WTC11 (cell line): Measurements from ENCODE around the gene KIAA1586. TPM values are rescaled to one million over a fixed set of nuclear protein-coding genes. Genes with fewer than 3 reads are reported as not detected.

Experiments
- ATAC-seq: fragments of 200-7000 bp; cut with Tn5 transposase; 2 replicates; pipeline ENCODE4 v1.10.0; 2021; ENCODE audit warnings: mild to moderate bottlenecking, moderate library complexity
- CTCF ChIA-PET: fragments of 300-600 bp; sonication (Branson Sonifier 250); formaldehyde crosslinking; loops from one replicate; lab custom pipeline; 2021; ENCODE audit warnings: antibody characterized with exemption; lab: Charles Lee
- POLR2A ChIA-PET: fragments of 350-600 bp; sonication (Branson Sonifier 250); formaldehyde crosslinking; loops from one replicate; lab custom pipeline; 2021; ENCODE audit warnings: antibody characterized with exemption; lab: Charles Lee
- DNase-seq: peaks from one replicate; pipeline ENCODE4 v3.0.0; 2021; ENCODE audit warnings: low spot score
- H3K27ac Mint-ChIP-seq: 2 replicates; pipeline ENCODE4 v1.8.0; 2021; ENCODE audit warnings: mixed read lengths
- H3K27me3 Mint-ChIP-seq: 2 replicates; pipeline ENCODE4 v1.8.0; 2021; ENCODE audit warnings: low read depth, mild to moderate bottlenecking, moderate library complexity, mixed read lengths
- H3K36me3 Mint-ChIP-seq: 2 replicates; pipeline ENCODE4 v1.8.0; 2021; ENCODE audit warnings: mixed read lengths
- H3K4me1 Mint-ChIP-seq: 2 replicates; pipeline ENCODE4 v1.8.0; 2022; ENCODE audit warnings: mixed read lengths
- H3K4me3 Mint-ChIP-seq: 2 replicates; pipeline ENCODE4 v1.8.0; 2021; ENCODE audit warnings: mild to moderate bottlenecking, moderate library complexity, mixed read lengths
- H3K9me3 Mint-ChIP-seq: 2 replicates; pipeline ENCODE4 v1.8.0; 2021; ENCODE audit warnings: mixed read lengths
- EMX1 ChIP-seq: fragments of 250-450 bp; sonication (Bioruptor Pico); IDR thresholded peaks from 2 replicates; pipeline ENCODE4 v1.8.0; 2021; ENCODE audit warnings: mild to moderate bottlenecking
- FOXJ3 ChIP-seq: sonication (generic); formaldehyde crosslinking; IDR thresholded peaks from 2 replicates; pipeline ENCODE4 v1.9.0; 2021; ENCODE audit warnings: missing genetic modification reagents, mild to moderate bottlenecking, borderline replicate concordance
- FOXK1 ChIP-seq: sonication (generic); formaldehyde crosslinking; IDR thresholded peaks from 2 replicates; pipeline ENCODE4 v1.8.0; 2022; ENCODE audit warnings: mild to moderate bottlenecking, moderate library complexity, missing genetic modification reagents
- NFE2L1 ChIP-seq: sonication (generic); formaldehyde crosslinking; IDR thresholded peaks from 2 replicates; pipeline ENCODE4 v1.8.1; 2023; ENCODE audit warnings: missing genetic modification reagents
- NR2C2 ChIP-seq: sonication (generic); formaldehyde crosslinking; IDR thresholded peaks from 2 replicates; pipeline ENCODE4 v1.8.0; 2022; ENCODE audit warnings: mild to moderate bottlenecking, missing genetic modification reagents
- NR3C1 ChIP-seq: sonication (generic); formaldehyde crosslinking; conservative IDR thresholded peaks from 2 replicates; pipeline ENCODE4 v1.8.1; 2023; ENCODE audit warnings: low read depth, mild to moderate bottlenecking, missing genetic modification reagents
- SP1 ChIP-seq: sonication (generic); formaldehyde crosslinking; conservative IDR thresholded peaks from 2 replicates; pipeline ENCODE4 v1.8.1; 2022; ENCODE audit warnings: missing genetic modification reagents
- TCF7 ChIP-seq: sonication (generic); formaldehyde crosslinking; IDR thresholded peaks from 2 replicates; pipeline ENCODE4 v1.8.0; 2022; ENCODE audit warnings: mild to moderate bottlenecking, low read depth, missing genetic modification reagents, moderate library complexity
- ZNF121 ChIP-seq: sonication (generic); formaldehyde crosslinking; IDR thresholded peaks from 2 replicates; pipeline ENCODE4 v1.8.0; 2023; ENCODE audit warnings: missing genetic modification reagents
- ZNF396 ChIP-seq: fragments of 250-450 bp; sonication (Bioruptor Pico); IDR thresholded peaks from 2 replicates; pipeline ENCODE4 v1.8.0; 2021; ENCODE audit warnings: mild to moderate bottlenecking, moderate library complexity, borderline replicate concordance
- ZNF423 ChIP-seq: fragments of 250-450 bp; sonication (Bioruptor Pico); IDR thresholded peaks from 2 replicates; pipeline ENCODE4 v2.1.2; 2022; ENCODE audit warnings: mild to moderate bottlenecking, moderate library complexity
- total RNA-seq: library from RNA; stranded (reverse); gene quantifications from 3 replicates; pipeline ENCODE4 v1.2.3, GENCODE V29; 2021
- TF ChIP-seq, protein P1 (sequence below): sonication (generic); formaldehyde crosslinking; IDR thresholded peaks from 2 replicates; pipeline ENCODE4 v1.8.1; 2023; ENCODE audit warnings: mild to moderate bottlenecking, missing genetic modification reagents, moderate library complexity
- TF ChIP-seq, protein P2 (sequence below): fragments of 200-600 bp; IDR thresholded peaks from 2 replicates; pipeline ENCODE4 v1.8.0; 2022; ENCODE audit warnings: antibody characterized with exemption
- TF ChIP-seq, protein P3 (sequence below): sonication (generic); formaldehyde crosslinking; IDR thresholded peaks from 2 replicates; pipeline ENCODE4 v1.8.0; 2023; ENCODE audit warnings: mild to moderate bottlenecking, missing genetic modification reagents
- TF ChIP-seq, protein P4 (sequence below): fragments of 250-450 bp; sonication (Bioruptor Pico); IDR thresholded peaks from 2 replicates; pipeline ENCODE4 v2.1.2; 2022; ENCODE audit warnings: mild to moderate bottlenecking, moderate library complexity
- TF ChIP-seq, protein P5 (sequence below): sonication (generic); formaldehyde crosslinking; IDR thresholded peaks from 2 replicates; pipeline ENCODE4 v1.8.1; 2022; ENCODE audit warnings: mild to moderate bottlenecking, missing genetic modification reagents, moderate library complexity, borderline replicate concordance
- TF ChIP-seq, protein P6 (sequence below): sonication (generic); formaldehyde crosslinking; IDR thresholded peaks from 2 replicates; pipeline ENCODE4 v1.8.1; 2022; ENCODE audit warnings: low read depth, mild to moderate bottlenecking, moderate library complexity, missing genetic modification reagents, borderline replicate concordance
- TF ChIP-seq, protein P7 (sequence below): sonication (generic); formaldehyde crosslinking; IDR thresholded peaks from 2 replicates; pipeline ENCODE4 v1.8.1; 2023; ENCODE audit warnings: mild to moderate bottlenecking, missing genetic modification reagents
- TF ChIP-seq, protein P8 (sequence below): sonication (generic); formaldehyde crosslinking; IDR thresholded peaks from 2 replicates; pipeline ENCODE4 v1.8.0; 2022; ENCODE audit warnings: mild to moderate bottlenecking, missing genetic modification reagents

Gene KIAA1586
- total RNA-seq, 1 experiment from 2014 or later: 17.2 TPM

DNA sequence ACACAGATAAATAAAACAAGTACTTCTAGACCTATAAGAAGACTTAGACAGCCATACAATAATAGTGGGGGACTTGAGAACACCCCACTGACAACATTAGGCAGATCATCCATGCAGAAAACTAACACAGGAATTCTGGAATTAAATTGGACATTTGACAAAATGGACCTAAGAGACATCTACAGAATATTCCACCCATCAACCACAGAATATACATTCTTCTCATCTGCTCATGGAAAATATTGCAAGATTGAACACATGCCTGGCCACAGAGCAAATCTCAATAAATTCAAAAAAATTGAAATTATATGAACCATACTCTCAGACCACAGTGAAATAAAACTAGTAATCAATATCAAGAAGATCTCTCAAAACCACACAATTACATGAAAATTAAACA lies 44.3 kb upstream of the KIAA1586 start:
- H3K4me3 Mint-ChIP-seq: no peak overlapping the region
- TF ChIP-seq ZNF423 (CRISPR knock-in tag) (no peak), FOXJ3 (CRISPR knock-in tag) (no peak), ZNF121 (CRISPR knock-in tag) (no peak), SP1 (CRISPR knock-in tag) (no peak), TCF7 (no peak), NFE2L1 (CRISPR knock-in tag) (no peak), NR2C2 (no peak), ZNF396 (CRISPR knock-in tag) (no peak)
- TF ChIP-seq, protein P1, sequence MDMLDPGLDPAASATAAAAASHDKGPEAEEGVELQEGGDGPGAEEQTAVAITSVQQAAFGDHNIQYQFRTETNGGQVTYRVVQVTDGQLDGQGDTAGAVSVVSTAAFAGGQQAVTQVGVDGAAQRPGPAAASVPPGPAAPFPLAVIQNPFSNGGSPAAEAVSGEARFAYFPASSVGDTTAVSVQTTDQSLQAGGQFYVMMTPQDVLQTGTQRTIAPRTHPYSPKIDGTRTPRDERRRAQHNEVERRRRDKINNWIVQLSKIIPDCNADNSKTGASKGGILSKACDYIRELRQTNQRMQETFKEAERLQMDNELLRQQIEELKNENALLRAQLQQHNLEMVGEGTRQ: no peak
- TF ChIP-seq, protein P2, sequence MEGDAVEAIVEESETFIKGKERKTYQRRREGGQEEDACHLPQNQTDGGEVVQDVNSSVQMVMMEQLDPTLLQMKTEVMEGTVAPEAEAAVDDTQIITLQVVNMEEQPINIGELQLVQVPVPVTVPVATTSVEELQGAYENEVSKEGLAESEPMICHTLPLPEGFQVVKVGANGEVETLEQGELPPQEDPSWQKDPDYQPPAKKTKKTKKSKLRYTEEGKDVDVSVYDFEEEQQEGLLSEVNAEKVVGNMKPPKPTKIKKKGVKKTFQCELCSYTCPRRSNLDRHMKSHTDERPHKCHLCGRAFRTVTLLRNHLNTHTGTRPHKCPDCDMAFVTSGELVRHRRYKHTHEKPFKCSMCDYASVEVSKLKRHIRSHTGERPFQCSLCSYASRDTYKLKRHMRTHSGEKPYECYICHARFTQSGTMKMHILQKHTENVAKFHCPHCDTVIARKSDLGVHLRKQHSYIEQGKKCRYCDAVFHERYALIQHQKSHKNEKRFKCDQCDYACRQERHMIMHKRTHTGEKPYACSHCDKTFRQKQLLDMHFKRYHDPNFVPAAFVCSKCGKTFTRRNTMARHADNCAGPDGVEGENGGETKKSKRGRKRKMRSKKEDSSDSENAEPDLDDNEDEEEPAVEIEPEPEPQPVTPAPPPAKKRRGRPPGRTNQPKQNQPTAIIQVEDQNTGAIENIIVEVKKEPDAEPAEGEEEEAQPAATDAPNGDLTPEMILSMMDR: no peak
- TF ChIP-seq, protein P3, sequence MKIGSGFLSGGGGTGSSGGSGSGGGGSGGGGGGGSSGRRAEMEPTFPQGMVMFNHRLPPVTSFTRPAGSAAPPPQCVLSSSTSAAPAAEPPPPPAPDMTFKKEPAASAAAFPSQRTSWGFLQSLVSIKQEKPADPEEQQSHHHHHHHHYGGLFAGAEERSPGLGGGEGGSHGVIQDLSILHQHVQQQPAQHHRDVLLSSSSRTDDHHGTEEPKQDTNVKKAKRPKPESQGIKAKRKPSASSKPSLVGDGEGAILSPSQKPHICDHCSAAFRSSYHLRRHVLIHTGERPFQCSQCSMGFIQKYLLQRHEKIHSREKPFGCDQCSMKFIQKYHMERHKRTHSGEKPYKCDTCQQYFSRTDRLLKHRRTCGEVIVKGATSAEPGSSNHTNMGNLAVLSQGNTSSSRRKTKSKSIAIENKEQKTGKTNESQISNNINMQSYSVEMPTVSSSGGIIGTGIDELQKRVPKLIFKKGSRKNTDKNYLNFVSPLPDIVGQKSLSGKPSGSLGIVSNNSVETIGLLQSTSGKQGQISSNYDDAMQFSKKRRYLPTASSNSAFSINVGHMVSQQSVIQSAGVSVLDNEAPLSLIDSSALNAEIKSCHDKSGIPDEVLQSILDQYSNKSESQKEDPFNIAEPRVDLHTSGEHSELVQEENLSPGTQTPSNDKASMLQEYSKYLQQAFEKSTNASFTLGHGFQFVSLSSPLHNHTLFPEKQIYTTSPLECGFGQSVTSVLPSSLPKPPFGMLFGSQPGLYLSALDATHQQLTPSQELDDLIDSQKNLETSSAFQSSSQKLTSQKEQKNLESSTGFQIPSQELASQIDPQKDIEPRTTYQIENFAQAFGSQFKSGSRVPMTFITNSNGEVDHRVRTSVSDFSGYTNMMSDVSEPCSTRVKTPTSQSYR (CRISPR knock-in tag): no peak
- TF ChIP-seq, protein P4, sequence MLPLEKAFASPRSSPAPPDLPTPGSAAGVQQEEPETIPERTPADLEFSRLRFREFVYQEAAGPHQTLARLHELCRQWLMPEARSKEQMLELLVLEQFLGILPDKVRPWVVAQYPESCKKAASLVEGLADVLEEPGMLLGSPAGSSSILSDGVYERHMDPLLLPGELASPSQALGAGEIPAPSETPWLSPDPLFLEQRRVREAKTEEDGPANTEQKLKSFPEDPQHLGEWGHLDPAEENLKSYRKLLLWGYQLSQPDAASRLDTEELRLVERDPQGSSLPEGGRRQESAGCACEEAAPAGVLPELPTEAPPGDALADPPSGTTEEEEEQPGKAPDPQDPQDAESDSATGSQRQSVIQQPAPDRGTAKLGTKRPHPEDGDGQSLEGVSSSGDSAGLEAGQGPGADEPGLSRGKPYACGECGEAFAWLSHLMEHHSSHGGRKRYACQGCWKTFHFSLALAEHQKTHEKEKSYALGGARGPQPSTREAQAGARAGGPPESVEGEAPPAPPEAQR: no peak
- peaks cover 13% of the 10 kb centered on the region for H3K36me3 Mint-ChIP-seq
- CTCF ChIA-PET: no interaction called here
- no peaks in the 10 kb centered on the region for H3K4me1 Mint-ChIP-seq
- ATAC-seq: no peak
- H3K27ac Mint-ChIP-seq: no peak overlapping the region
- no peak for DNase-seq
- H3K27me3 Mint-ChIP-seq: no peaks in the 10 kb centered on the region
- POLR2A ChIA-PET: no interaction called here
- H3K9me3 Mint-ChIP-seq: peaks cover 22% of the 10 kb centered on the region

DNA sequence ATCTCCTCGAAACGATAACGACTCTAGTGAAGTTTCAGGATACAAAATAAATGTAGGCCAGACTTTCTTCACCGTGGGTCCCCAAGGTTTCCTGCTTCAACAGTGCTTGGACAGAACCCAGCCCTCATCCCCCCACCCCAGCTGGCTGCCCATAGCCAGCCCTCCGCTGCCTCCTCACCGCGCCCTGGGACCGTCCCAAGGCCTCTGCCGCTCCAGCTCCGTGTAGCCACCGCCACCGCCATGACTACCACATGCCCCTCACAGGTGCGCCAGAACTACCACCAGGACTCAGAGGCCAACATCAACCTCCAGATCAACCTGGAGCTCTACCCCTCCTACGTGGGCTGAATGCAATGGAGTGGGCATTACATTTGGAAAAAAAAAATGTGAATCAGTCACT lies 42.2 kb upstream of the KIAA1586 start:
- Mint-ChIP-seq H3K36me3 (peaks cover 3% of the 10 kb centered on the region; the same call in 1 of the 2 replicates), H3K27ac (no peak overlapping the region), H3K4me1 (no peaks in the 10 kb centered on the region), H3K27me3 (no peaks in the 10 kb centered on the region)
- POLR2A ChIA-PET: no interaction called here
- TF ChIP-seq EMX1 (CRISPR knock-in tag): no peak
- TF ChIP-seq, protein P5, sequence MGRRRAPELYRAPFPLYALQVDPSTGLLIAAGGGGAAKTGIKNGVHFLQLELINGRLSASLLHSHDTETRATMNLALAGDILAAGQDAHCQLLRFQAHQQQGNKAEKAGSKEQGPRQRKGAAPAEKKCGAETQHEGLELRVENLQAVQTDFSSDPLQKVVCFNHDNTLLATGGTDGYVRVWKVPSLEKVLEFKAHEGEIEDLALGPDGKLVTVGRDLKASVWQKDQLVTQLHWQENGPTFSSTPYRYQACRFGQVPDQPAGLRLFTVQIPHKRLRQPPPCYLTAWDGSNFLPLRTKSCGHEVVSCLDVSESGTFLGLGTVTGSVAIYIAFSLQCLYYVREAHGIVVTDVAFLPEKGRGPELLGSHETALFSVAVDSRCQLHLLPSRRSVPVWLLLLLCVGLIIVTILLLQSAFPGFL (CRISPR knock-in tag): no peak
- TF ChIP-seq FOXK1 (CRISPR knock-in tag): no peak
- TF ChIP-seq, protein P6, sequence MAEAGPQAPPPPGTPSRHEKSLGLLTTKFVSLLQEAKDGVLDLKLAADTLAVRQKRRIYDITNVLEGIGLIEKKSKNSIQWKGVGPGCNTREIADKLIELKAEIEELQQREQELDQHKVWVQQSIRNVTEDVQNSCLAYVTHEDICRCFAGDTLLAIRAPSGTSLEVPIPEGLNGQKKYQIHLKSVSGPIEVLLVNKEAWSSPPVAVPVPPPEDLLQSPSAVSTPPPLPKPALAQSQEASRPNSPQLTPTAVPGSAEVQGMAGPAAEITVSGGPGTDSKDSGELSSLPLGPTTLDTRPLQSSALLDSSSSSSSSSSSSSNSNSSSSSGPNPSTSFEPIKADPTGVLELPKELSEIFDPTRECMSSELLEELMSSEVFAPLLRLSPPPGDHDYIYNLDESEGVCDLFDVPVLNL (CRISPR knock-in tag): no peak
- TF ChIP-seq, protein P7, sequence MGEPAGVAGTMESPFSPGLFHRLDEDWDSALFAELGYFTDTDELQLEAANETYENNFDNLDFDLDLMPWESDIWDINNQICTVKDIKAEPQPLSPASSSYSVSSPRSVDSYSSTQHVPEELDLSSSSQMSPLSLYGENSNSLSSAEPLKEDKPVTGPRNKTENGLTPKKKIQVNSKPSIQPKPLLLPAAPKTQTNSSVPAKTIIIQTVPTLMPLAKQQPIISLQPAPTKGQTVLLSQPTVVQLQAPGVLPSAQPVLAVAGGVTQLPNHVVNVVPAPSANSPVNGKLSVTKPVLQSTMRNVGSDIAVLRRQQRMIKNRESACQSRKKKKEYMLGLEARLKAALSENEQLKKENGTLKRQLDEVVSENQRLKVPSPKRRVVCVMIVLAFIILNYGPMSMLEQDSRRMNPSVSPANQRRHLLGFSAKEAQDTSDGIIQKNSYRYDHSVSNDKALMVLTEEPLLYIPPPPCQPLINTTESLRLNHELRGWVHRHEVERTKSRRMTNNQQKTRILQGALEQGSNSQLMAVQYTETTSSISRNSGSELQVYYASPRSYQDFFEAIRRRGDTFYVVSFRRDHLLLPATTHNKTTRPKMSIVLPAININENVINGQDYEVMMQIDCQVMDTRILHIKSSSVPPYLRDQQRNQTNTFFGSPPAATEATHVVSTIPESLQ (CRISPR knock-in tag): no peak
- TF ChIP-seq ZNF121 (CRISPR knock-in tag): no peak
- TF ChIP-seq, protein P8, sequence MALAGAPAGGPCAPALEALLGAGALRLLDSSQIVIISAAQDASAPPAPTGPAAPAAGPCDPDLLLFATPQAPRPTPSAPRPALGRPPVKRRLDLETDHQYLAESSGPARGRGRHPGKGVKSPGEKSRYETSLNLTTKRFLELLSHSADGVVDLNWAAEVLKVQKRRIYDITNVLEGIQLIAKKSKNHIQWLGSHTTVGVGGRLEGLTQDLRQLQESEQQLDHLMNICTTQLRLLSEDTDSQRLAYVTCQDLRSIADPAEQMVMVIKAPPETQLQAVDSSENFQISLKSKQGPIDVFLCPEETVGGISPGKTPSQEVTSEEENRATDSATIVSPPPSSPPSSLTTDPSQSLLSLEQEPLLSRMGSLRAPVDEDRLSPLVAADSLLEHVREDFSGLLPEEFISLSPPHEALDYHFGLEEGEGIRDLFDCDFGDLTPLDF (CRISPR knock-in tag): no peak
- no peak for TF ChIP-seq NR3C1 (CRISPR knock-in tag)
- TF ChIP-seq, all 79 proteins: peak for 0
- no peak for DNase-seq
- CTCF ChIA-PET: interaction anchor here (1.2 kb wide), 1 partner anchor 100 kb away, joined by 3 read pairs; no protein-coding TSS in a partner anchor
- Mint-ChIP-seq H3K9me3 (peaks cover 7% of the 10 kb centered on the region), H3K4me3 (no peak overlapping the region)
- no peak for ATAC-seq
